HK-2 (cell line): ENCODE measurements around the gene ASB18.

ENCODE experiments used
- DNase-seq: peaks from one replicate; pipeline ENCODE4 v3.0.0-alpha.2; 2018; ENCODE audit not compliant: unreplicated experiment

The ASB18 gene

DNA sequence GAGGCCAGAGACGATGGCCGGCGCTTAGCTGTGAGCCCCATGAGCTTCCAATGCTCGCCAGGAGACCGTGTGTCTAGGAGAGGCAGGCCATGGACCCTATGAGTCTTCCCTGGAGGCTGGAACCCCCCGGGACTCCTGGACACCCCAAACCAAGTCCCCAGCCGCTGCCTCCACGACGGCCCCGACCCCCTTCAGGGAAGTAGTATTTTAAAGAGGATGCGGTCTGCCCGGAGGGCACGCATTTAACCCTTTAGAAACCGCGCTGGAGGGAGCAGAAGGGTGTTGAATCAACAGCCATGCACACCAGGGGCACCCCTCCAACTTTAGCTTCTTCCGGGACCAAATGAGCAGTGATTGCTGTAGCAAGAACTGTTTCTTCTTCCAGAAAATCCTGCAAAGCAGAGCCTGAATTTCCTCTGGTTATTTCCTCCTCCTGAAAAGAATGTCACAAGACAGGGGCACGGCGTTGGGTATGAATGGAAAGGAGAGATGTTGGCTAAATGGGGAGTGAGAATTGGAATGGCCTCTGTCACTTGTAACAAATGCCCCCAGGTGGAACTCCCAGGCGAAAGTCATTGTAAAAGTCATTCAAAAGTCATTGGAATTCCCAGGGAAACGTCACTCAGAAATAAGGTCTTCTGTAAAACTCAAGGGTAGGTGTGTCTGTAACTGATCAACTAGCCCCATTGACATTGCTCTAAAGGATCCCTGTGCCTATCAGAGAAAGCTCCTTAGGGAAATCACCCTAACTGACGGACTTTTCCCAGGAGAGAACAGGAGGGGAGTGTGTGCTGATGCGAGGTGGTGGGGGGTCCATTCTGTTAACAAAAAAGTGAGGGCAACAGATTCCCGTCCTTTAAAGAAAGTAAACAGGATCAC is 90.2 kb downstream of the ASB18 start:
- no peak for DNase-seq

DNA sequence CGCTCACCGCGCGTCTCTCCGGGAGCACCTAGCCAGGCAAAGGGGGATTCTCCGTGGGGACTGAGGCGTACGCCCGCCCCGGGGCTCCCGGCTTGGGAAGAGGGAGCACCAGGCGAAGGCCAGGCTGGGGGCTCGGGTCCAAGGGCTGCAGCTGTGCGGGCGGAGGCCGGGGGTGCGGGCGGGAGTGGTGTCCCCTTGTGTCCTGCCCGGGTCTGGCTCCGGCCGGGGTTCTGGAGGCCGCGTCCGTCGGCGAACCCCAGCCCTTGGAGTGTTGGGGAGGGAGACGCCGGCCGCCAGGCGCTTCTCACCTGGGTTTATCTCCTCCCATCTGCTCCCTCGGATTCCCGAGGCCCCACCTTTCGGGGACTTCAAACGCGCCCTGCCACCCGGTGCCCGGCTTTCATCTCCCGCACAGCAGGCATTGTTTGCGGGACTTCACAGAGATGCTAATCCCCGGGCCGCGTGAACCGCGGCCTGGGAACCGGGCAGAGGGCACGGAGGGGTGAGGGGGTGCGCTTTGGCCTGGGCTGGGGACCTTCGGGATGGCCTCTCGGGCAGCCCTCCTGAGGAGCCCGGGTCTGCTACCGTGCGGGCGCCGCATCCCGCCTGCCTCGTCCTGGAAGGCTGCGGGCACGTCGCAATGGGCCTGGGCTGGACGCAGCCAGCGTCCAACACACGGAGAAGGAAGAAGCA is 91.0 kb downstream of the ASB18 start:
- no peak for DNase-seq

DNA sequence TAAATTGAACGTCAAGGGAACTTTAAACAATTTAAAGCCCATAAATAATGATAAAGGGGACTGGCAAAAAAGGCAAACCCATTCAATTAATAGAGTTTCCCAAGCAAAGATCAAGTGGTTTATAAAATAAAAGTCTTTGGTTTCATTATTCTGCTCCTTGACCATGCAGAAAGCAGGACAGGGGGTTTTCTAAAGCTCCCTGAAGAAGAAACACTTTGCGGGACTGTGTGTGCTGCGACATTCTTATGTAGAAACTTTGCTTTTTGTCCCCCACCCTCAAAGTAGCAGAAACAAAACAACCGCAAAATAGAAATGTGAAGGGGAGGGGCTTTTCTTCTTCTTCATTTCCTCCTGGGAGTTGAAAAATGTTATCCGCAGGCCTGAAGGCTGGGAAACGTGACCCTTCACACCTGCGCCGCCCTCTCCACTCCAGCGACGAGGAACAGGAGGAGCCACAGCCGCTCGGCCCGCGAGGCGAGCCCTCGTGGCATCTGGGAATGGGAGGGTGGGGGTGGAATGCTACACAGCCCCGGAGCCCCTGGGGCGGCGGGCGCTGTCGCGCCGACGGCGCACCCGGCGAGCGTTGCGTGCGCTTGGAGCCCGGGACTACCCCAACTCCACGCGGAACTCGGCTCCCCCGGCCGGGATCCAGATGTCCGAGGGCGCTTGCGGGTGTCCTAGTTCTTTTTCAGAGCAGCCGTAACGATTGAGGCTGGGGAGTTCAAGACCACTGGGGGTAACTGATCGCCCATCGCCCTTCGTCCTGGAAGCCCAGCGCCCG is 91.8 kb downstream of the ASB18 start:
- no peak for DNase-seq

DNA sequence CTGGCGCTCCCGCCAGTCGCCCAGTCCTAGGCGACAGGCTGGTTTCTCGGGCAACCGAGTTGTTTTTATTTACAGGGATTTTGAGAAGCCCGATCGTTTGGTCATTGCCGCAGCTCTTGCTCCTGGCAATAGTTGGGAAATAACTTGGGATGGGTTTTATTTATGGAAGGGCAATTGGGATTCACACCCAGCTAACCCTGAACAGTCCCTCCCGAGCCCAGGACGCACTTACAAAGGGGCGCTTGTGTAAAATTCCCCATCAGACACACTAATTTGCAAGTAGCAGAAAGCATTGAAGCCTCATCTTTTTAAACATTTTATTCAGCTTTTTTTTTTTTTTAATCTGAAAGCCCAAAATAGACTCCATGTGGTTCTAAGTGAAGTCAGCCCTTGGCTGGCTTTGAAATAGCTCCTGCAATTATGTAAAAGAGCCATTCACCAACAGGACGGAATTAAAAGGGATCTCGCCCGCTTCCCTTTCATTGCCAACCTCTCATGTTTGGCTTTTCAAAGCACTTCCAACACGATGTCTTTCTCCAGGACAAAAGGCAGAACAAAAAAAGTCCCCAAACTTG is 92.4 kb downstream of the ASB18 start:
- DNase-seq = no peak

DNA sequence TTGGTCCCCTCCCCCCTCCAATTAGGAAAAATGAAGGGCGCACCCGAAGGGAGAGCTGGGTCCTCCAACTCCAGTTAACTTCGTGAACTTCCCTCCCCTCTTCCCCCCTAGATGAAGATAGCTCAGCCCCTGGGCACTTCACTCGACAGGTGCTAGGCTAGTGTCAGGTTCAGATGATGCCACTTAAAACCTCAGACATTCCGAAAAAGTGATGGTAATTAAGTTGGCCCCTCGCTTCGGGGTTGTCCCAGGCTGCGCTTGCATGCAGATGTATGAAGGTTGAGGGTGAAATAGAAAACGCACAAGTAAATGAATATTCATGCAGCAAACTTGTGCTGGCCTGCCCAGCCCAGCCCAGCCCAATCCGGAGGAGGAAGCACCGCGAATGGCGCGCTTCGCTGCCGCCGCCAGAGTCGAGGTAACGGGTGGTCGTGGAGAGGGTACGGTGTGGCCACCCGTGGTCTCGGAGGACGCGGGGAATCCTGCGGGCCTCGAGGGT is 93.0 kb downstream of the ASB18 start:
- no peak for DNase-seq

DNA sequence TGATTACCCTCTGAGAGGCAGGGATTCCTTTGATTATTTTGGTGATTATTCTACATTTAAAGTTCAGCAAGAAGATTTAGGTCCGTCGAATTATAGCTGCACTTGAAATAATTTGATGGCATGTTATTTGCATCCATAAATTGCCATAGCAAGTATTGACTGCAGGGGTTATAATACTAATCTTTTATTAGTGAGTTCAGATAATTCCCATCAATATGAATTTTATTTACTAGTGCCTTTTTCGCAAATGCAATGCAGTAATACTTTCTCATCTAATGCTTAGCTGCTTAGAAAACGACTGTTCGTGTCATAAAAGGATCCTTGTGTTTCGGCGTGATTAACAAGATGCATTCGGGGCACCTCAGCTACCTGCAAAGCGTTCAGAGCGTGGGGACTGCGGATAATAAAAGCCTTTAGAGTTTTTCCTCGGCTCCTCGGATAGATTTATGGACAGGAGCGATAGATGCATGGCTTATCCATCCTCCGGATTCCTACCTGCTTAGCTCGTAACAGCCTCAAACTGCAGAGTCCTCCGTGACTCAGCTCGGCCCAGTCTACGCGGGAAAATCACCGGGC is 93.5 kb downstream of the ASB18 start:
- no peak for DNase-seq

DNA sequence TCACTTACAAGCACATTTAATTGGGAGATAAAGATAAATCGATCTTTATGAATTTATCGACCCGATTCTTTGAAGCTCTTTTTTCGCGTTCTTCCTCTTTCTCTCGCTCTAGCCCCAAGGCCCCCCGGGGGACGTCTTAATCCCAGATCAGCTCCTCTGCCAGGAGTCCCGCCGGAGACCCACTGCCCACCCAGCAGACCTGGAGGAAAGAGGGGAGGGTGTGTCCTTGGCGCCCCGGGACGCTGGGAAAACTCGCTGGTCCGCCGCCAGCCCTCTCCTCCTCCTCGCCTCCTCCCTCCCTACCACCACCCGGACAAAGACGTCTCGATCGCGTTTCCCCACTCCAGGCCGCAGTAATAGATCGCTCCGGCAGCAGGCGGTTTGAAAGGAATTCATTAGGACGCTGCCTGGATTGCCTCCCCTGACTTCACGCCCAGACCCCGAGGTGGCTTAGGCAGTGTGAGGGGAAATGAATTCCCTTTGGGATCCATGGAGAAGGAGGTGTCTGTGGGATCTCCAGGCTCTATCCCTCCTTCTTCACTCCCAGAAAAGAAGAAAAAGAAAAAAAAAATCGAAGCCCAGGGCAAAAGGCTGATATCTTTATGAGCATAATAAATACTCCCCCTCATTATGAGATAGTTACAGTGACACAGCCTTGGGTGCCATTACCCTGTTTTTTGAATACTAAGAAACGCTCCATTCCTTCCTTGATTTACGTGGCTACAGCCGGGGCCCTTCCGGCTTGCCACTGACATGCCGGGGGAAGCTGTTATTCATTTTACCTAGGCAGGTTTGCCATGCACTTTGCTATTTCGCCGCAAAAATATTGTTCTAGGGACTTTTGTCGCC is 94.2 kb downstream of the ASB18 start:
- no peak for DNase-seq

DNA sequence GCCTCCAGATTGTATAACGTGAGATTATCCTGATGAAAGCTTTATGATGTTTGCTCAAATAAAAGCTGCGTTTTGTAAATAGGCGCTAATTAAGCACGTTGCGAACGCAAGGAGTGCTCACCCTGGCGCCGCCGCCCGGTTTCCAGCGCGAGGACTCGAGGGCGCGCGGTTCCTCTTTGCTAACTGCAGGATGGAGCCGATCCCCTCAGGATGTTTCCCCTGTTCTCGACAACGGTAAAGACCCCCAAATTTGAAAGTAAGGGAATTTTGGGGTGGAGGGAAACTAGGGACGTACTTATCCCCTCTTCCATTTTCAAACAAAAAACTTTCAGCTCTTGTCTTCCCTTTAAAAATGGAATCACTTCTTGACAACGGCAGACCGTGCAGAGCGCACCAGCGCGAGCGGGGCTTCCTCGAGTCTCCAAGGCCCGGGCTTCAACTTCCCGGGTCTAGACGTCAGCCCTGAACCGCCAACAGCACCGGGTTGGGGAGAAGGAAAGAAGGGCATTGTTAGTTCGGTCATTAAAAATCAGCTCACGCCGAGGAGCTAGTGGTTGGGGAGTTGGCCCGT is 95.0 kb downstream of the ASB18 start:
- DNase-seq = no peak

DNA sequence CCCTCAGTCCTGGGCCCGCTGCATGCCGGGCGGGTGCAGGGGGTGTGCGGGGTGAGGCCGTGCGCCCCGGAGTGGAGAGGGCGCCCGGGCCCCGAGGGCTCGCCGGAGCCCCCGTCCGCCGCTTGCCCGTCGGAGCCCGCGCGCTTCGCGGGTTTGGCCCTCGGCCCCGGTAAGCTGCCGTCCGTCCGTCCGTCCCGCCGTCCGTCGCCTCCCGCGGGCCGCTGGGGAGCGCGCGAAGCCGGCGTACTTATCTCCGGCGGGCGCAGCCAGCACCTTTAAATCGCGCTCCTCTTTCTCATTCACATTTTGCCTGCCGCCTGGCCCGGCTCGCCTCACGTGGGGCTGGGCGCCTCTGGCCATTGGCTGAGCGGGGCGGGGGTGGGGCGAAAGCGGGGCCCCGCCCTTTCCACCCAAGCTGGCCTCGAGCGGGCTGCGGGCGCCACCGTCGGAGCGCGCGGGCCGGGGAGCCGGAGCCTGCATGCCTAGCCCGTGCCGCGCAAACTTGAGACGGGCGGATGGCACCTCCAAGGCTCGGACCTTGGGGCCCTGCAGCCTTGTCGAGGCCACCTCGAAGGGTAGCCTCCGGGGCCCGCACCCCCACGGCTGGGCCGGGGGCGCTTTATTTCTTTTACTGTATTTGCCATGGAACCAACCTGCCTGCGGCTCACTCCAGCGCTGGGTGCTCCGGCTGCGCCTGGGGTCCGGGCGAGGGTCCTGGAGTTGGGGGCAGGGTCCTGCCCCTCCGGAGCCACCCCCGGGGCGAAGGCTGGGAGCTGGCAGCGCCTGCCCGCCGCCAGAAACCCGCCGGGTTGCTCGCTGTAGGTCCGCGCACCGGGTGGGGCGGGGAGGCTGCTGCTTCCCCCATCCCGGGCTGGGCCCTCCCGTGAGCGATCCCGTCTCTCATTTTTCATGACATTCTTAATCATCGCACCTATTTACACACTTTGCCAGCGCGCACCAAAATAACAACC is 95.8 kb downstream of the ASB18 start, which contains the start of gene GBX2:
GBX2 (minus strand) TSS at position 277 of the 971 bp plus-strand sequence. CDS start 415 bp downstream, outside the sequence.
- DNase-seq = peak; percentile 94

DNA sequence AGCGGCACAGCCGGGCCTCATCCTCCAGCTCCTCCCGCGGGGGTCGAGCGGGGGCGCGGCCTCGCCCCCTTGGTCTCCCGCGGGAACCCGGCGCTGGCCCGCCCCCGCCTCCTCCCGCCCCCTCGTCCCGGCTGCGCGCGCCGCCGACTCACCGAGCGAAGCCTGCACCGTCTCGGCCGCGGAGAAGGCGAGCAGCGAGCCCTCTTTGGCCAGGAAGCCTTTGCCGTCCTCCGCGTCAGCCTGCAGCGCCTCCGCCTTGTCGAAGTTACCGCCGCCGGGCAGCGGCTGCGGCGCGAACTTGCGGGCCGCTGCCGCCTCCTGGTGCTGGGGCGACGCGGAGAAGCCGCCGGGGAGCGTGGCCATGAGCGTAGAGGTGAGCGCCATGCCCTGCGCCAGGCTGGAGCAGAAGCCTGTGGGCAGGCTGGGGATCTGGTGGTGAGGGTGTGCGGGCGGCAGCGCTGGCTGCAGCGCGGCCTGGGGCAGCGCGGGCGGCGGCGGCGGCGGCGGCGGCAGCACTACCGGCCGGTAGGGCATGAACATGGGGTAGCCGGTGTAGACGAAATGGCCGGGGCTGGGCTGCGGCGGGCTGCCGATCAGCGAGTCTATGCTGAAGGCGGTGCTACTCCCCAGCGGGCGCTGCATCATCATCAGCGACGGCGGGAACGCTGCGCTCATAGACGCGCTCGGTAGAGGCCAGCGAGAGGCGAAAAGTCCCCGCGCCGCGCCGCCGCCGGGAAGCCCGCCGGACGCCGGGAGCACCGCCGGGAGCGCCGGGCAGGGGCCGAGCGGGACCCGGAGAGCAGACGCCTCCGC is 96.7 kb downstream of the ASB18 start:
- peak; percentile 78 for DNase-seq

DNA sequence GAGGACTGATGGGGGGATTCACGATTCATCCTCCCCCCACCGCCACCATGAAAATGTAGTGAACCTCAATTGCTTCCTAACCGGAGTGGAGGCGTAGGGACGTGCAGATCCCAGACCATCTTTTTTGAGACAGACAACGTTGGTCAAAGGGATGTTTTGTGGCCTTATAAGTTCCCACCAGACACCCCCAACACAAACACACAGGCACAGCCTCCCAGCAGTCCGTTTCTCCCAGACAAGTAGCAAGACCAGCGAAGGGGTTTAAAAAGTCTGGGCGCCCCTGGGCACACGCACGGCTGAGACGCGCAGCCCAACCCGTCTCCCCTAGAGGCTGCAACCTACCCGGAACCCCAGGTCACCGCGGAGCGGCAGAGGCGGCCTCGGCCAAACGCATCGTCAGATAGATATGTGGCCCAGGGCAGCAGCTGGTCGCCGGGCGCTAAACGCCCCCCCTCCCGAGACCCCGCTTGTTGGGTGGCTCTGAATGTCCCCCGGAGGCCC is 97.4 kb downstream of the ASB18 start:
- no peak for DNase-seq

DNA sequence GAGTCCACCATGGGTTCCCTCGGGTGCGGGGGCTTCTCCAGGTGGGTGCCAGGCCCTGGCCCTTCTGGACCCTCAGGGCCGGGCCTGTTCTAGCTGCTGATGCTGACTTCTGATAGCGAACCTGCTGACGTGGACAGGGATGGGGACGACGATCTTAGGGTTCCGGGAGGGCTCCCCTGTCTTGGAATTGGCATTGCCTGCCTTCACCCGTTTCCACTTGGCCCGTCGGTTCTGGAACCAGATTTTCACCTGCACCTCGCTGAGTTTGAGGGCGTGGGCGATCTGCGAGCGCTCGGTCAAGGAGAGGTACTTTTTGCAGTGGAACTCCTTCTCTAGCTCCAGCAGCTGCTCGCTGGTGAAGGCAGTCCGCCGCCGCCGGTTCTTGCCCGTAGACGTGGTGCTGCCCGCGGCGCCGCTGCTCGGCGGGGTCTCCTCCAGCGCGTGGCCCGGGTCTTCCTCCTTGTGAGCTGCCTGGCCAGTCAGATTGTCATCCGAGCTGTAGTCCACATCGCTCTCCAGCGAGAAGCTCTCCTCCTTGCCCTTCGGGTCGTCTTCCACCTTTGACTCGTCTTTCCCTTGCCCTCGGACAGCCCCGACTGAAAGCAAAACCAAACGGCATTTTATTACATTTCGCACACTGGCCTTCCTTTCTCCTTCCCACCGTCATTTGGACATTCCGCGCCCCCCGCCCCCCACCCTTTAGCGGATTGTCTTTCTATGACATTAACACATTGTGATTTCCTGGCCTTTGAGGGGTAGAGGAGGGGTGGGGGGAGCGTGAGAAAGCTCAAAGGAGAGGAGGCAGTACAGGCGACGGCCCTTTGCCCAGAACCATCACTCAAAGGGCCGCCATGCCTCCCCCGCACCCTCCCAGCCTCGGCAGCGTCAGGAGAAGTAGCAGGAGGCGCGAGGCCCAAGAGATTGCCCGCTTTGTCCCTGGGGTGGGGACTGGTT is 98.1 kb downstream of the ASB18 start:
- no peak for DNase-seq

DNA sequence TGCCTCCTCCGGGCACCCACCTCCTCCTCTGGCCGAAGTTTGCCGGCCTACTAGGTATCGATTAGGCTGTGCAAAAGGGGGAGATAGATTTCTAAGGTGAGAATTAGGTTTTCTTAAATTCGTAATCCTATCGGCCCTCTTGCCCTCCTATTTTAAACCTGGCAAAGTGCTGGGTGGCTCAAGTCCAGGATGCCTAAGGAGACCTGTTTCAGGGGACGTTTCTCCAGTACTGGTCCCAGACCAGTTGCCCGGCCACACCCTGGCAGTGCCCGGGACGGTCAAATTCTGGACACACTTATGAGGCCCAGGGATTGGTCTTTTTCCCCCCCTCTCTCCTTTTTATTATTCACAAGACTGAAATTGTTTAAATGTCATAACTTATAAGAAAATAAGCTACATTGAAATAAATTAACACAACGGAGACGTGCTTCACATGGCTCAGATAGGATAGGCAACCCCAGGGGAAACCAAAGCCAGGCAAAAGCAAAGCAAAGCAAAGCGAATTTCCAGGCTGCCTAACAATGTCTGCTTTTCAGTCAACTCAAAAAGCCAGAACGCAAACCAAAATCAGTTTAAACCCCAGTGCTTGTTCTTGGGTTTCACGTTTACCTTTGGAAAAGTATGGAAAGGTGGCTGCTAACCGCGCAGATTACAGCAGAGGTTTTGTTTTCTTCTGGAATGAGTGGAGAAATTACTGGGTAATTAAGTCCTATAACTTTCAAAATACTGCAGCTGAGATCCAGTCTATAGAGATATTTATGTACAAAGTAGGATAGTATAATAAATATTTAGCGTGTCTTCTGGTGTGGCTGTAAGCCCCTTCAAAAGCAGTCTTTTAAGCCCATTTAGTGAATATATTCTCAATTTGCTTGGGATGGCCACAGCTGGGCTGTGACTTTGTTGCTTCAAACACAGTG is 99.0 kb downstream of the ASB18 start:
- DNase-seq = no peak

DNA sequence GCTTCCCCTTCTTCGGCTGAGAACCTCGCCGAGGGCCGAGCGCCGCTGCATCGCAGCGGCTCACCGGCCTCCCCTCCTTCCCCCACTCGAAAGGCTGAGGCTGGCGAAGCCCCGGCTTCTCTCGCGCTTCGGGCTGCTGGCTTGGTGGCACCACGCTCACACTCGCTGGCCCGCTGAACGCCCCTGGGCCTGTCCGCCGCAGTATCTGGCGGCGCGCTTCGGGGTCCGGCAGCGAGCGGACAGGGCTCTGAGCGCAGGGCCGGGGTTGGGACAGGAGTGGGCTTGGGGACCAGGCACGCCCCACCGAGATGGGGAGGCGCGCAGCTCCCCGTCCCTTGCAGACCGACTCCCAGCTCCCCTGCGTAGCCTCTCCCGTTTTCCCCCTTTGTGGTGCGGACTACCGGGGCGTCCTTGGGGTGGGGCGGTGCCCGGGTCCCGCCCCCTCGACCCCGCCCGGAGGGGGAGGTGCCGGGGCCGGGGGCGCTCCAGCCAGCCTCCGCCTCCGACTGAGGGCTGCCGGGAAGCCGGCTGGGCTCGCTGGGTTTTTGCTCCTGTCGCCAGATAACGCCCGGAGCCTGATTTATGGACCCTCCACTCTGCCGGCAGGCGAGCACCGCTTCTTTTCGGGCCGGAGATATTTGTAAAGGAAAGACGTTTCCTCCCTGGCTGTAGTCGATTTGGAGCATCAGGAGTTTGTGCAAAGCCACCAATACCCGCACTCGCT is 99.8 kb downstream of the ASB18 start:
- DNase-seq = no peak
